GM12878 (cell line): ENCODE data around the gene DDX20. TPM values are rescaled to one million over a fixed set of nuclear protein-coding genes. Genes with fewer than 3 reads are reported as not detected.

Experiments
- ATAC-seq: fragments of 200-7000 bp; cut with Tn5 transposase; 3 replicates; pipeline ENCODE4 v1.9.1; 2020; ENCODE audit warnings: mild to moderate bottlenecking, moderate library complexity
- BruUV-seq: library from RNA; stranded (reverse); fragments of 400-500 nt; replicated peaks from 2 replicates; lab custom pipeline; 2021; lab: Mats Ljungman, UMichigan
- CTCF ChIA-PET: fragments of 300-600 bp; sonication (Branson Sonifier 250); formaldehyde crosslinking; extraction: SDS; loops from one replicate; lab custom pipeline; 2021; ENCODE audit warnings: inconsistent platforms; lab: Yijun Ruan, JAX
- POLR2A ChIA-PET: fragments of 350-600 bp; formaldehyde crosslinking; extraction: SDS; loops from one replicate; lab custom pipeline; 2021; ENCODE audit warnings: inconsistent platforms; lab: Charles Lee
- RAD21 ChIA-PET: fragments of 300-600 bp; sonication (Branson Sonifier 250); formaldehyde crosslinking; loops from one replicate; lab custom pipeline; 2023; ENCODE audit warnings: antibody characterized with exemption; ENCODE audit not compliant: unreplicated experiment; lab: Charles Lee
- SMC1A ChIA-PET: fragments of 300-600 bp; sonication (Branson Sonifier 250); formaldehyde crosslinking; loops from one replicate; lab custom pipeline; 2023; ENCODE audit not compliant: unreplicated experiment, uncharacterized antibody; lab: Charles Lee
- DNase-seq: peaks from one replicate; pipeline ENCODE4 v3.0.0-alpha.2; 2011; ENCODE audit warnings: low read depth, low spot score
- FAIRE-seq: peaks from 3 replicates; lab custom pipeline; 2011; peaks lifted over from hg19 to GRCh38; lab: Jason Lieb, UNC
- H2AFZ ChIP-seq: 2 replicates; pipeline ENCODE4 v1.6.0; 2011; ENCODE audit warnings: low read depth, low read length, control low read depth; ENCODE audit not compliant: control insufficient read depth
- H3K27ac ChIP-seq: 2 replicates; pipeline ENCODE4 v1.5.1; 2011; ENCODE audit warnings: control low read depth; ENCODE audit not compliant: control insufficient read depth, insufficient read depth
- H3K27me3 ChIP-seq, 2 experiments: replicated peaks in 1 of 2; 2 replicates each; pipeline versions ENCODE4 v1.6.0 to v1.6.1; 2011; ENCODE audit warnings: low read length in 1 of 2; ENCODE audit not compliant: control insufficient read depth in 2 of 2, insufficient read depth in 2 of 2
- H3K36me3 ChIP-seq, 2 experiments: 2 replicates each; pipeline ENCODE4 v1.5.1; 2011; ENCODE audit warnings: low read length in 1 of 2; ENCODE audit not compliant: control insufficient read depth in 2 of 2, insufficient read depth in 2 of 2
- H3K4me1 ChIP-seq: 2 replicates; pipeline ENCODE4 v1.6.1; 2011; ENCODE audit warnings: mild to moderate bottlenecking, low read length, moderate library complexity, mixed read lengths; ENCODE audit not compliant: control insufficient read depth, insufficient read depth
- H3K4me2 ChIP-seq: 2 replicates; pipeline ENCODE4 v1.6.0; 2011; ENCODE audit warnings: control low read depth; ENCODE audit not compliant: control insufficient read depth, insufficient read depth
- H3K4me3 ChIP-seq: fragments of 200-600 bp; sonication (generic); 2 replicates; pipeline ENCODE4 v1.5.1; 2016
- H3K79me2 ChIP-seq: 2 replicates; pipeline ENCODE4 v1.6.0; 2011; ENCODE audit warnings: low read length; ENCODE audit not compliant: control insufficient read depth, insufficient read depth
- H3K9ac ChIP-seq: 2 replicates; pipeline ENCODE4 v1.8.0; 2011; ENCODE audit warnings: low read length, control low read depth, mixed read lengths; ENCODE audit not compliant: control insufficient read depth, insufficient read depth
- H3K9me3 ChIP-seq: replicated peaks from 3 replicates; pipeline ENCODE4 v1.5.1; 2011; ENCODE audit warnings: mild to moderate bottlenecking, low read length; ENCODE audit not compliant: control insufficient read depth, insufficient read depth
- H4K20me1 ChIP-seq: 2 replicates; pipeline ENCODE4 v1.6.0; 2011; ENCODE audit not compliant: control insufficient read depth, insufficient read depth
- ASH2L ChIP-seq: fragments of 300-600, 200-600 bp; sonication (generic); IDR thresholded peaks from 2 replicates; pipeline ENCODE4 v1.6.1; 2017; ENCODE audit warnings: low read depth, mild to moderate bottlenecking, borderline replicate concordance
- JUNB ChIP-seq: IDR thresholded peaks from 2 replicates; pipeline ENCODE4 v1.6.1; 2016; ENCODE audit warnings: antibody characterized with exemption, mild to moderate bottlenecking
- KDM1A ChIP-seq: fragments of 200-600 bp; sonication (generic); IDR thresholded peaks from 2 replicates; pipeline ENCODE4 v1.6.1; 2016; ENCODE audit warnings: borderline replicate concordance
- NR2C2 ChIP-seq: IDR thresholded peaks from 2 replicates; pipeline ENCODE4 v1.6.1; 2011; ENCODE audit warnings: borderline replicate concordance, low read depth; ENCODE audit not compliant: control insufficient read depth, insufficient read length
- POLR2A ChIP-seq: IDR thresholded peaks from 2 replicates; pipeline ENCODE4 v1.6.1; 2011; ENCODE audit warnings: low read depth, mild to moderate bottlenecking, low read length
- RUNX3 ChIP-seq: IDR thresholded peaks from 2 replicates; pipeline ENCODE4 v1.6.1; 2012; ENCODE audit warnings: low read length, inconsistent platforms
- SPI1 ChIP-seq: IDR thresholded peaks from 2 replicates; pipeline ENCODE4 v1.6.1; 2011; ENCODE audit warnings: low read depth, mild to moderate bottlenecking, low read length, moderate library complexity, borderline replicate concordance; ENCODE audit not compliant: insufficient read depth
- STAT1 ChIP-seq: fragments of 450-650 bp; conservative IDR thresholded peaks from 2 replicates; pipeline ENCODE4 v1.6.1; 2014; ENCODE audit warnings: antibody characterized with exemption, mild to moderate bottlenecking
- ZSCAN29 ChIP-seq: fragments of 450-650 bp; IDR thresholded peaks from 2 replicates; pipeline ENCODE4 v1.6.1; 2017; ENCODE audit warnings: mild to moderate bottlenecking, moderate library complexity
- WGBS: methylation state at CpG from one replicate; pipeline ENCODE4 v1.1.6; 2016; ENCODE audit warnings: low lambda C conversion rate; ENCODE audit not compliant: insufficient replicate concordance, insufficient coverage; ENCODE audit errors: missing lambda C conversion rate; 5-methylcytosine and 5-hydroxymethylcytosine counted together
- in situ Hi-C: fragments of 300-500 bp; cut with MboI; formaldehyde crosslinking; loops from 9 replicates; pipeline ENCODE4 v1.14.3; 2018; ENCODE audit warnings: mixed read lengths
- intact Hi-C: fragments of 100-400 bp; cut with micrococcal nuclease; formaldehyde crosslinking; loops from one replicate; pipeline ENCODE4 v1.14.2; 2022; ENCODE audit not compliant: unreplicated experiment
- polyA plus RNA-seq, 11 experiments: library from polyadenylated mRNA; depleted of rRNA in 4 of 11; unstranded in 6 of 11; stranded (reverse) in 5 of 11; fragments of >200 nt; fragmentation: Nextera tagmentation in 4 of 11; fragmentation: Illumina TruSeq in 1 of 11; extraction: Ambion mirVana in 4 of 11; extraction: Trizol in 1 of 11; gene quantifications; 1 replicate in 1 of 11; 2 replicates in 10 of 11; pipeline versions ENCODE4 v1.2.1 to v1.2.3, GENCODE V29; 2011 to 2016; ENCODE audit warnings: inconsistent platforms in 2 of 11, missing spikeins in 2 of 11, low read depth in 1 of 11
- total RNA-seq, 4 experiments: library from RNA; depleted of rRNA in 3 of 4; stranded (reverse); fragments of >200 nt in 3 of 4; fragmentation: Illumina TruSeq in 1 of 4; extraction: Trizol in 1 of 4; gene quantifications; 2 replicates each; pipeline versions ENCODE4 v1.2.1 to v1.2.3, GENCODE V29; 2013 to 2021

The DDX20 gene
- total and polyA plus RNA-seq, 10 of the 15 experiments (the other 5 are each of a cell fraction or from before 2014, with no cell fraction given) = 7.2 to 30.6 (median 25.1) TPM

- TF ChIP-seq SPI1 = no peak
- no peak for TF ChIP-seq ZSCAN29
- no peak for TF ChIP-seq KDM1A
- TF ChIP-seq RUNX3 = no peak
- TF ChIP-seq STAT1 = no peak
Observed at GRCh38 chr1:111735858-111736544, 19.7 kb upstream of the DDX20 start (continued).

GRCh38 chr1:111736548-111737215 lies 19.0 kb upstream of the DDX20 start:
- RAD21 ChIA-PET = interaction anchor here (1.3 to 3.9 kb wide), 4 partner anchors 18 to 255 kb away, joined by 3 to 26 read pairs (median 14); no protein-coding TSS in a partner anchor
- DNase-seq (no peak), ATAC-seq (no peak), FAIRE-seq (no peak)
- POLR2A ChIA-PET = interaction anchor here (0.6 to 1.2 kb wide), 3 partner anchors 14 to 143 kb away, joined by 3 to 4 read pairs (median 3); no protein-coding TSS in a partner anchor
- no peaks in the 10 kb centered on the region for H3K79me2 ChIP-seq
- H4K20me1 ChIP-seq = no peaks in the 10 kb centered on the region
- no peak overlapping the region for H2AFZ ChIP-seq
- no peak overlapping the region for H3K4me2 ChIP-seq
- peaks cover 11% of the 10 kb centered on the region for H3K4me1 ChIP-seq
- no peak overlapping the region for H3K9ac ChIP-seq
- 86% methylated on average over 4 of the region's 4 CpGs for WGBS
- SMC1A ChIA-PET = interaction anchor here (0.9 to 4.8 kb wide), 8 partner anchors 9 to 288 kb away, joined by 3 to 31 read pairs (median 4); no protein-coding TSS in a partner anchor
- no peak overlapping the region for H3K4me3 ChIP-seq
- no peak overlapping the region for H3K27ac ChIP-seq
- peaks cover 0 to 6% of the 10 kb centered on the region in 2 experiments; a peak in 2 of 4 replicates for H3K27me3 ChIP-seq
- in situ Hi-C loops (no loop called here), intact Hi-C loops (no loop called here)
- no peaks in the 10 kb centered on the region for H3K36me3 ChIP-seq
- no TSS peak for BruUV-seq
- TF ChIP-seq RUNX3 (no peak), ASH2L (no peak), POLR2A (no peak), NR2C2 (no peak), JUNB (no peak)
- CTCF ChIA-PET = interaction anchor here (0.6 to 12.7 kb wide), 8 partner anchors 9 to 255 kb away, joined by 3 to 135 read pairs (median 13); no protein-coding TSS in a partner anchor
- no peaks in the 10 kb centered on the region for H3K9me3 ChIP-seq
